GM21529 (cell line): Measurements from ENCODE around the gene PGA5.
"Not testable (repeated sequence)": the region's sequence is repeated elsewhere in the genome, so short reads cannot be mapped to it uniquely, and the experiment has no call there.

ENCODE experiments used
- ATAC-seq: cut with Tn5 transposase; IDR thresholded peaks from one replicate; pipeline ENCODE4 v1.9.1; 2021; ENCODE audit not compliant: unreplicated experiment

The PGA5 gene

GRCh38 chr11:61222692-61223091 is 18.3 kb upstream of the PGA5 start:
- ATAC-seq, result not testable (repeated sequence)

- ATAC-seq, result not testable (repeated sequence)
Observed at GRCh38 chr11:61226457-61227137, 14.4 kb upstream of the PGA5 start.

GRCh38 chr11:61229458-61229857 is 11.5 kb upstream of the PGA5 start:
- not testable (repeated sequence) for ATAC-seq

- not testable (repeated sequence) for ATAC-seq
Observed at GRCh38 chr11:61231033-61231432, 9.9 kb upstream of the PGA5 start.

GRCh38 chr11:61231585-61231984 is 9.4 kb upstream of the PGA5 start:
- ATAC-seq, result not testable (repeated sequence)

GRCh38 chr11:61232548-61233145 is 8.3 kb upstream of the PGA5 start:
- ATAC-seq, result not testable (repeated sequence)

- ATAC-seq, result not testable (repeated sequence)
Observed at GRCh38 chr11:61237130-61237529, 3.8 kb upstream of the PGA5 start.

- not testable (repeated sequence) for ATAC-seq
Observed at GRCh38 chr11:61240288-61240687, 687 bp upstream of the PGA5 start.

- not testable (repeated sequence) for ATAC-seq
Observed at GRCh38 chr11:61241526-61241925, 551 bp downstream of the PGA5 start.

GRCh38 chr11:61245284-61245964 is 4.4 kb downstream of the PGA5 start:
- not testable (repeated sequence) for ATAC-seq

GRCh38 chr11:61248071-61248470 is 7.1 kb downstream of the PGA5 start:
- not testable (repeated sequence) for ATAC-seq

GRCh38 chr11:61249201-61249600 is 8.2 kb downstream of the PGA5 start:
- ATAC-seq, result not testable (repeated sequence)

- ATAC-seq, result not testable (repeated sequence)
Observed at GRCh38 chr11:61250796-61251765, 10.1 kb downstream of the PGA5 start.

GRCh38 chr11:61252332-61252731 is 11.4 kb downstream of the PGA5 start:
- ATAC-seq, result not testable (repeated sequence)

GRCh38 chr11:61254403-61255025 is 13.5 kb downstream of the PGA5 start:
- peak; percentile 76 for ATAC-seq

GRCh38 chr11:61256710-61257482 is 15.9 kb downstream of the PGA5 start:
- no peak for ATAC-seq

GRCh38 chr11:61258546-61258945 is 17.6 kb downstream of the PGA5 start:
- no peak for ATAC-seq

- no peak for ATAC-seq
Observed at GRCh38 chr11:61259363-61259762, 18.4 kb downstream of the PGA5 start.

- no peak for ATAC-seq
Observed at GRCh38 chr11:61264371-61264770, 23.4 kb downstream of the PGA5 start.

- ATAC-seq, result no peak
Observed at GRCh38 chr11:61264795-61265194, 23.8 kb downstream of the PGA5 start.
